Neural cell (in vitro differentiated cells): ENCODE data around the gene TSEN34. TPM values are rescaled to one million over a fixed set of nuclear protein-coding genes. Genes with fewer than 3 reads are reported as not detected.

ENCODE experiments used
- H2AFZ ChIP-seq: fragments of 200-600, 300-800 bp; sonication (generic), shearing (Covaris generic); 2 replicates; pipeline ENCODE4 v1.6.0; 2014; ENCODE audit warnings: low read depth, mild to moderate bottlenecking, antibody characterized with exemption, low read length, moderate library complexity
- H3F3A ChIP-seq: fragments of 200-600 bp; shearing (Covaris generic); 2 replicates; pipeline ENCODE4 v1.6.1; 2016; ENCODE audit warnings: mild to moderate bottlenecking, moderate library complexity, mixed read lengths, antibody characterized with exemption, low read length; ENCODE audit not compliant: insufficient read depth, poor library complexity, severe bottlenecking
- H3K27ac ChIP-seq: fragments of 200-600, 300-800 bp; sonication (generic), shearing (Covaris generic); 2 replicates; pipeline ENCODE4 v1.5.1; 2014; ENCODE audit warnings: mild to moderate bottlenecking, low read length, moderate library complexity
- H3K27me3 ChIP-seq: fragments of 300-800, 200-600 bp; sonication (generic), shearing (Covaris generic); 2 replicates; pipeline ENCODE4 v1.6.0; 2014; ENCODE audit warnings: mild to moderate bottlenecking, low read depth, low read length, moderate library complexity; ENCODE audit not compliant: insufficient read depth
- H3K36me3 ChIP-seq: fragments of 300-800, 200-600 bp; sonication (generic), shearing (Covaris generic); 2 replicates; pipeline ENCODE4 v1.5.1; 2014; ENCODE audit warnings: mild to moderate bottlenecking, antibody characterized with exemption, low read length, moderate library complexity; ENCODE audit not compliant: insufficient read depth
- H3K4me2 ChIP-seq: fragments of 300-800, 200-600 bp; sonication (generic), shearing (Covaris generic); 2 replicates; pipeline ENCODE4 v1.6.0; 2014; ENCODE audit warnings: mild to moderate bottlenecking, low read length
- H3K4me3 ChIP-seq: fragments of 300-800, 200-600 bp; sonication (generic), shearing (Covaris generic); 2 replicates; pipeline ENCODE4 v1.5.1; 2014; ENCODE audit warnings: mild to moderate bottlenecking, low read length, moderate library complexity
- H3K79me2 ChIP-seq: fragments of 200-600 bp; shearing (Covaris generic); replicated peaks from 2 replicates; pipeline ENCODE4 v1.6.0; 2014; ENCODE audit warnings: mild to moderate bottlenecking, low read length, moderate library complexity; ENCODE audit not compliant: insufficient read depth
- H3K9ac ChIP-seq: fragments of 300-800, 200-600 bp; sonication (generic), shearing (Covaris generic); 2 replicates; pipeline ENCODE4 v1.6.1; 2016; ENCODE audit warnings: mild to moderate bottlenecking, low read length, mixed read lengths
- H3K9me2 ChIP-seq: fragments of 200-600 bp; shearing (Covaris generic); 2 replicates; pipeline ENCODE4 v1.6.1; 2016; ENCODE audit warnings: mild to moderate bottlenecking, low read length, mixed read lengths; ENCODE audit not compliant: insufficient read depth
- H3K9me3 ChIP-seq: fragments of 200-600, 300-800 bp; sonication (generic), shearing (Covaris generic); 2 replicates; pipeline ENCODE4 v1.6.1; 2016; ENCODE audit warnings: mild to moderate bottlenecking, mixed run types, low read length, moderate library complexity, mixed read lengths
- H4K20me1 ChIP-seq: fragments of 200-600 bp; shearing (Covaris generic); 2 replicates; pipeline ENCODE4 v1.6.1; 2016; ENCODE audit warnings: mild to moderate bottlenecking, mixed run types; ENCODE audit not compliant: insufficient read depth
- EZH2 ChIP-seq: fragments of 200-600, 300-800 bp; shearing (Covaris generic), sonication (generic); IDR thresholded peaks from 2 replicates; pipeline ENCODE4 v1.6.1; 2014; ENCODE audit warnings: antibody characterized with exemption, low read length, borderline replicate concordance, mild to moderate bottlenecking; ENCODE audit not compliant: insufficient read depth, poor library complexity, severe bottlenecking
- MXI1 ChIP-seq: fragments of 450-650 bp; conservative IDR thresholded peaks from 2 replicates; pipeline ENCODE4 v1.6.1; 2014; ENCODE audit warnings: antibody characterized with exemption, mild to moderate bottlenecking; ENCODE audit not compliant: poor library complexity, severe bottlenecking
- RAD21 ChIP-seq: fragments of 450-650 bp; conservative IDR thresholded peaks from 2 replicates; pipeline ENCODE4 v1.6.1; 2014; ENCODE audit warnings: antibody characterized with exemption, mild to moderate bottlenecking, moderate library complexity
- SMC3 ChIP-seq: fragments of 450-650 bp; conservative IDR thresholded peaks from 2 replicates; pipeline ENCODE4 v1.6.1; 2014; ENCODE audit warnings: antibody characterized with exemption, mild to moderate bottlenecking, moderate library complexity; ENCODE audit not compliant: poor library complexity
- TAF1 ChIP-seq: IDR thresholded peaks from 2 replicates; pipeline ENCODE4 v1.6.1; 2012; ENCODE audit warnings: low read depth
- polyA plus RNA-seq: library from polyadenylated mRNA; depleted of rRNA; stranded (reverse); fragments of >200 nt; gene quantifications from 2 replicates; pipeline ENCODE4 v1.2.3, GENCODE V29; 2014
- TF ChIP-seq, protein P1 (sequence below): fragments of 450-650 bp; IDR thresholded peaks from 2 replicates; pipeline ENCODE4 v1.5.1; 2014; ENCODE audit warnings: antibody characterized with exemption, mild to moderate bottlenecking, moderate library complexity; ENCODE audit not compliant: poor library complexity, severe bottlenecking
- TF ChIP-seq, protein P2 (sequence below): IDR thresholded peaks from 2 replicates; pipeline ENCODE4 v1.6.1; 2012; ENCODE audit warnings: borderline replicate concordance

TSEN34 gene
- polyA plus RNA-seq, 1 donor from 2014 or later: 113 TPM

DNA sequence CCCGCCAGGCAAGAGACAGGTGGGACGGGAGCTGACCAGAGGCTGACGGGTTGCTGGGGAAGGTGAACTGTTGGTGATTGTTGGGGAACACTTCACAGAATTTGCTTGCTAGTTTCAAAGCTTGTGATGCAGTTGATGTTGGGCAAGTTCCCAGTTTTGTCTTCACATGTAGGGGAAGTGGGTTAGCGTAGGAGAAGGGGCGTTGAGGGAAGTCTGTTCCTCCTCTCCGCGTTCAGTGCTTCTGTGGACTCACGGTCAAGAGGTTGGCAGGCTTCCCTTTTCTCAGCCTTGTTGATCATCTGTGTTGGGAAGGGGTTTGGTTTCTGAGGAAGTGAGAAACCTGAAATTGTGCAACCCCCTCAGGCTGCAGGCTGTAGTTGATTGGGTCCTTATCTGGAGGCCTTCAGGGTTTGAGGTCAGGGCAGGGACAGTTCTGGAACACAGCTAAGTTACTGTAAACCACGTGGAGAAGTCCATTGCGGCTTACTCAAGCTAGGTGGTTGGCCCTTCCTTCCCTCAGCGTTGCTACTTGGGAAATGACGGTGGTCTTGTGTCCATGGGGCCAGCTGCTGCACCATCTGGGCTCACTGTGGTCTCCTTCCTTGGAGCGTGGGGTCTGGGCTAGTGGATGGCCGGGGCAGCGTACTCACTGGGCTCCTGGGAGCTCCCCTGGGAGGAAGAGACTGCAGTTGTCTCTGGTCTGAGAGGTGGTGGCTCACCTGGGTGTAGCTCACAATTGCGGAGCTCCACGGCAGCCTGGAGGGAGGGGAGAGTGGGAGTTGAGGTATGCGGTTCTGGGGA, 17.1 kb downstream of the TSEN34 start:
- H3K4me3 ChIP-seq: no peak overlapping the region
- H3K27me3 ChIP-seq: no peaks in the 10 kb centered on the region
- H3F3A ChIP-seq: no peaks in the 10 kb centered on the region
- no peak overlapping the region for H2AFZ ChIP-seq
- H3K9me2 ChIP-seq: no peaks in the 10 kb centered on the region
- peaks cover 13% of the 10 kb centered on the region for H4K20me1 ChIP-seq
- TF ChIP-seq, protein P1, sequence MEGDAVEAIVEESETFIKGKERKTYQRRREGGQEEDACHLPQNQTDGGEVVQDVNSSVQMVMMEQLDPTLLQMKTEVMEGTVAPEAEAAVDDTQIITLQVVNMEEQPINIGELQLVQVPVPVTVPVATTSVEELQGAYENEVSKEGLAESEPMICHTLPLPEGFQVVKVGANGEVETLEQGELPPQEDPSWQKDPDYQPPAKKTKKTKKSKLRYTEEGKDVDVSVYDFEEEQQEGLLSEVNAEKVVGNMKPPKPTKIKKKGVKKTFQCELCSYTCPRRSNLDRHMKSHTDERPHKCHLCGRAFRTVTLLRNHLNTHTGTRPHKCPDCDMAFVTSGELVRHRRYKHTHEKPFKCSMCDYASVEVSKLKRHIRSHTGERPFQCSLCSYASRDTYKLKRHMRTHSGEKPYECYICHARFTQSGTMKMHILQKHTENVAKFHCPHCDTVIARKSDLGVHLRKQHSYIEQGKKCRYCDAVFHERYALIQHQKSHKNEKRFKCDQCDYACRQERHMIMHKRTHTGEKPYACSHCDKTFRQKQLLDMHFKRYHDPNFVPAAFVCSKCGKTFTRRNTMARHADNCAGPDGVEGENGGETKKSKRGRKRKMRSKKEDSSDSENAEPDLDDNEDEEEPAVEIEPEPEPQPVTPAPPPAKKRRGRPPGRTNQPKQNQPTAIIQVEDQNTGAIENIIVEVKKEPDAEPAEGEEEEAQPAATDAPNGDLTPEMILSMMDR: no peak
- TF ChIP-seq, protein P2, sequence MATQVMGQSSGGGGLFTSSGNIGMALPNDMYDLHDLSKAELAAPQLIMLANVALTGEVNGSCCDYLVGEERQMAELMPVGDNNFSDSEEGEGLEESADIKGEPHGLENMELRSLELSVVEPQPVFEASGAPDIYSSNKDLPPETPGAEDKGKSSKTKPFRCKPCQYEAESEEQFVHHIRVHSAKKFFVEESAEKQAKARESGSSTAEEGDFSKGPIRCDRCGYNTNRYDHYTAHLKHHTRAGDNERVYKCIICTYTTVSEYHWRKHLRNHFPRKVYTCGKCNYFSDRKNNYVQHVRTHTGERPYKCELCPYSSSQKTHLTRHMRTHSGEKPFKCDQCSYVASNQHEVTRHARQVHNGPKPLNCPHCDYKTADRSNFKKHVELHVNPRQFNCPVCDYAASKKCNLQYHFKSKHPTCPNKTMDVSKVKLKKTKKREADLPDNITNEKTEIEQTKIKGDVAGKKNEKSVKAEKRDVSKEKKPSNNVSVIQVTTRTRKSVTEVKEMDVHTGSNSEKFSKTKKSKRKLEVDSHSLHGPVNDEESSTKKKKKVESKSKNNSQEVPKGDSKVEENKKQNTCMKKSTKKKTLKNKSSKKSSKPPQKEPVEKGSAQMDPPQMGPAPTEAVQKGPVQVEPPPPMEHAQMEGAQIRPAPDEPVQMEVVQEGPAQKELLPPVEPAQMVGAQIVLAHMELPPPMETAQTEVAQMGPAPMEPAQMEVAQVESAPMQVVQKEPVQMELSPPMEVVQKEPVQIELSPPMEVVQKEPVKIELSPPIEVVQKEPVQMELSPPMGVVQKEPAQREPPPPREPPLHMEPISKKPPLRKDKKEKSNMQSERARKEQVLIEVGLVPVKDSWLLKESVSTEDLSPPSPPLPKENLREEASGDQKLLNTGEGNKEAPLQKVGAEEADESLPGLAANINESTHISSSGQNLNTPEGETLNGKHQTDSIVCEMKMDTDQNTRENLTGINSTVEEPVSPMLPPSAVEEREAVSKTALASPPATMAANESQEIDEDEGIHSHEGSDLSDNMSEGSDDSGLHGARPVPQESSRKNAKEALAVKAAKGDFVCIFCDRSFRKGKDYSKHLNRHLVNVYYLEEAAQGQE: no peak
- TF ChIP-seq TAF1 (no peak), EZH2 (no peak), RAD21 (no peak), SMC3 (no peak)
- no peak overlapping the region for H3K4me2 ChIP-seq
- no peaks in the 10 kb centered on the region for H3K9me3 ChIP-seq
- no peaks in the 10 kb centered on the region for H3K36me3 ChIP-seq
- H3K27ac ChIP-seq: no peak overlapping the region
- H3K9ac ChIP-seq: no peak overlapping the region
- H3K79me2 ChIP-seq: peaks cover 25% of the 10 kb centered on the region

DNA sequence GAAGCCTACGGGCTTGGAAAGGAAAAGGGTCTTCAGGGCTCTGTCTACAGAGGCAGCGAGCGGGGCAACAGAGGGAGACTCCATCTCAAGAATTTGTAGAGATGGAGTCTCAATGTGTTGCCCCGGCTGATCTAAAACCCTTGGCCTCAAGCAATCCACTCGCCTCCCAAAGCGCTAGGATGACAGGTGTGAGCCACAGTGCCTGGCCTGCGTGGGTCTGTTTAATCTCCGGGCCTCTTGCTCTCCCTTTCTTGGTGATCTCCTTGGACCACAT, 17.6 kb downstream of the TSEN34 start:
- H3K4me3 ChIP-seq: no peak overlapping the region
- no peaks in the 10 kb centered on the region for H3K9me3 ChIP-seq
- no peak overlapping the region for H3K4me2 ChIP-seq
- no peak overlapping the region for H2AFZ ChIP-seq
- no peaks in the 10 kb centered on the region for H3K9me2 ChIP-seq
- H3K27ac ChIP-seq: no peak overlapping the region
- H3K9ac ChIP-seq: no peak overlapping the region
- no peaks in the 10 kb centered on the region for H3K36me3 ChIP-seq
- no peaks in the 10 kb centered on the region for H3K27me3 ChIP-seq
- H3F3A ChIP-seq: no peaks in the 10 kb centered on the region
- H3K79me2 ChIP-seq: peaks cover 20% of the 10 kb centered on the region
- no peak for TF ChIP-seq MXI1
- TF ChIP-seq, protein P1: no peak
- H4K20me1 ChIP-seq: peaks cover 13% of the 10 kb centered on the region
